ENCODE measurements around the gene CCM2.

Gene CCM2

GRCh38 chr7:44971902-44972441, 28.0 kb upstream of the CCM2 start:
- Histone ChIP-seq H3K27ac (peak overlapping the region in 3 of 11 experiments; percentile 11 to 40 (median 26); a peak in 3 of 22 replicates), H4K20me1 (peaks cover 0 to 85% (median 4%) of the 10 kb centered on the region in 11 experiments; a peak in 7 of 22 replicates), H3K36me3 (peaks cover 13 to 98% (median 77%) of the 10 kb centered on the region in 11 experiments; a peak in 21 of 22 replicates), H3K4me3 (no peak overlapping the region), H3K4me1 (peaks cover 33 to 72% (median 58%) of the 10 kb centered on the region in 10 experiments), H3K9me3 (replicated peaks in 1 of 11) (no peaks in the 10 kb centered on the region), H3K27me3 (no peaks in the 10 kb centered on the region), H3K4me2 (no peak overlapping the region; a peak in 1 of 22 replicates), H3K9ac (peak overlapping the region in 3 of 11 experiments; percentile 25 to 90 (median 35); a peak in 4 of 22 replicates)
- no peak for TF ChIP-seq Cebpa-rat (IDR thresholded peaks at IDR 0.05)

DNA sequence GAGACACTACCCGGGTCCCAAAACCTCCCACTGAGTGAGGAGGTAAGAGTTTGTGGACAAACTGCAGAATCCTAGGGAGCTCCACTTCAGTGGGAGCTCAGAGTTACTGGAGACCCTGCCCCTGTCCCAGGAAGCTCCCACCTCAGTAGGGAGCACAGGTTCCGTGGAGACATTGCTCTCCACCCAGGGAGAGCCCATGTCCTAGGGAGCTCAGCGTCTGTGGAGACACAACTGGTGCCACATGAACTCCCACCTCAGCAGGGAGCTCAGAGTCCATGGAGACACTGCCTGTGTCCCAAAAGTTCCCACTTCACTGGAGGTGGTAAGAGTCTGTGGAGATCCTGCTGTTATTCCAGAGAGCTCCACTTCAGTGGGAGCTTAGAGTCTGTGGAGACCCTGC, 27.4 kb upstream of the CCM2 start:
- peaks cover 13 to 92% (median 72%) of the 10 kb centered on the region in 11 experiments; a peak in 21 of 22 replicates for H3K36me3 ChIP-seq
- H4K20me1 ChIP-seq: peaks cover 0 to 79% (median 4%) of the 10 kb centered on the region in 11 experiments; a peak in 7 of 22 replicates

GRCh38 chr7:44973610-44974401, 26.2 kb upstream of the CCM2 start:
- Histone ChIP-seq H3K4me2 (peak overlapping the region in 6 of 11 experiments; percentile 7 to 98 (median 90); a peak in 7 of 22 replicates), H3K4me1 (peaks cover 51 to 88% (median 76%) of the 10 kb centered on the region in 10 experiments), H3K4me3 (no peak overlapping the region), H3K9me3 (replicated peaks in 1 of 11) (no peaks in the 10 kb centered on the region), H3K27me3 (no peaks in the 10 kb centered on the region), H3K27ac (peak overlapping the region; percentile 18 to 93 (median 37); a peak in 16 of 22 replicates), H3K36me3 (peaks cover 13 to 80% (median 66%) of the 10 kb centered on the region in 11 experiments; a peak in 21 of 22 replicates), H3K9ac (peak overlapping the region in 7 of 11 experiments; percentile 9 to 90 (median 36); a peak in 7 of 22 replicates), H4K20me1 (peaks cover 0 to 72% (median 4%) of the 10 kb centered on the region in 11 experiments; a peak in 7 of 22 replicates)
- no peak for TF ChIP-seq Cebpa-rat (IDR thresholded peaks at IDR 0.05)

More for the DNA sequence above, 27.4 kb upstream of the CCM2 start:
- H3K4me3 ChIP-seq: no peak overlapping the region
- no peak for TF ChIP-seq Cebpa-rat (IDR thresholded peaks at IDR 0.05)
- H3K27me3 ChIP-seq: no peaks in the 10 kb centered on the region
- peaks cover 38 to 76% (median 64%) of the 10 kb centered on the region in 10 experiments for H3K4me1 ChIP-seq
- H3K9ac ChIP-seq: peak overlapping the region in 5 of 11 experiments; percentile 16 to 90 (median 35); a peak in 3 of 22 replicates
- peak overlapping the region in 5 of 11 experiments; percentile 2 to 40 (median 26); a peak in 5 of 22 replicates for H3K27ac ChIP-seq
- no peaks in the 10 kb centered on the region for H3K9me3 ChIP-seq (replicated peaks in 1 of 11)
- H3K4me2 ChIP-seq: no peak overlapping the region

DNA sequence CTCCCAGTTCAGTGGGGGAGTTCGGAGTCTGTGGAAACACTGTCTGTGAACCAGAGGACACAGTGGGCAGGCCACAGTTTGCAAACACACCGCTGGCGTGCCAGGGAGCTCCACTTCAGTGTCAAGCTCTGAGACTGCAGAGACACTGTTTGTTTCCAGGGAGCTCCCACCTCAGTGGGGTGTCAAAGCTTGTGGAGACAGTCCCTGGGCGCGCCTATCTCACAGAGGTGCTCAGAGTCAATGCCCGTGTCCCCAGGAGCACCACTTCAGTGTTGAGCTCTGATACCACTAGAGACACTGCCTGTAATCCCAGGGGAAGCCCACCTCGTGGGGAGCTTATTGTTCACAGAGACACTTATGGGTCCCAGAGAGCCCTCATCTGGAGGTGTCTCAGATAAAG, 25.5 kb upstream of the CCM2 start:
- Histone ChIP-seq H3K4me1 (peaks cover 58 to 93% (median 82%) of the 10 kb centered on the region in 10 experiments), H3K4me2 (peak overlapping the region in 7 of 11 experiments; percentile 3 to 98 (median 85); a peak in 8 of 22 replicates)

DNA sequence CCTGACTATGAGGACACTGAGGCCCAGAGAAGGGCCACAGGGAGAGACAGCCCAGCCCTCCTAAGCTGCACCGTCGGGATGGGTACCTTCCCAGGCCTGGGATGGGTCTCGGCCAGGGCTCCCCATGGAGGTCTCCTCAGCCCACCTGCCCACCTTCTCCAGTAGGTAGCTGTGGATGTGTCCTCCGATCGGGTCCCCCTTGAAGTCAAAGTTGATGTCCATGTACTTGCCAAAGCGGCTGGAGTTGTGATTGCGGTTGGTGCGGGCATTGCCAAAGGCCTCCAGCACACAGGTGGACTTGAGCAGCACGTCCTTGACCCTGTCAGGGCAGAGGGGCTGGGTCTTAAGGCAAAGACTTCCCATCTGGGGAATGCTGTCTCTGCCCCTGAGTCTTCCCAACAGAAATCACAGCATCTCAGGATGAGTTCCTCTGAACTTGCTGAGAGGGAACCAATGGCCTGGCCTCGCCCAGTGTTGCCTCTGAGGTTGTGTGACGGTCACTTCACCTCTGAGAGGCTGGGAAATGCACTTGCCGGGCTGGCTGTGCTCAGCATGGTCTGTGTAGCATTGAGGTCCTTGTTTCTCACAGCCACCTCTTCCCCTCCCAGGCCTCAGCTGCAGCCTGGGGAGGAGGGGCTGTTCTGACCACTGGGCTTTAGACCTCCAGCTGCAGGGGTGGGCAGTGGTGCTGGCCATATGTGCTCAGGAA, 24.5 kb upstream of the CCM2 start:
- peaks cover 13 to 66% (median 57%) of the 10 kb centered on the region in 11 experiments; a peak in 21 of 22 replicates for H3K36me3 ChIP-seq
- H3K27ac ChIP-seq: peak overlapping the region in 9 of 11 experiments; percentile 77 to 93 (median 84); a peak in 14 of 22 replicates
- H3K4me1 ChIP-seq: peaks cover 67 to 92% (median 84%) of the 10 kb centered on the region in 10 experiments
- H3K4me2 ChIP-seq: peak overlapping the region in 10 of 11 experiments; percentile 85 to 100 (median 95); a peak in 16 of 22 replicates
- H4K20me1 ChIP-seq: peaks cover 0 to 57% (median 5%) of the 10 kb centered on the region in 11 experiments; a peak in 9 of 22 replicates
- H3K4me3 ChIP-seq: peak overlapping the region in 2 of 10 experiments; percentile 66 to 74; a peak in 3 of 20 replicates
- TF ChIP-seq Cebpa-rat (IDR thresholded peaks at IDR 0.05): no peak
- no peaks in the 10 kb centered on the region for H3K9me3 ChIP-seq (replicated peaks in 1 of 11)
- H3K27me3 ChIP-seq: no peaks in the 10 kb centered on the region
- H3K9ac ChIP-seq: peak overlapping the region in 9 of 11 experiments; percentile 9 to 90 (median 81); a peak in 11 of 22 replicates

More for the DNA sequence above, 25.5 kb upstream of the CCM2 start:
- no peak overlapping the region for H3K4me3 ChIP-seq
- H3K9me3 ChIP-seq (replicated peaks in 1 of 11): no peaks in the 10 kb centered on the region
- H3K27ac ChIP-seq: peak overlapping the region in 10 of 11 experiments; percentile 18 to 93 (median 28); a peak in 14 of 22 replicates
- peaks cover 13 to 75% (median 63%) of the 10 kb centered on the region in 11 experiments; a peak in 21 of 22 replicates for H3K36me3 ChIP-seq
- no peak for TF ChIP-seq Cebpa-rat (IDR thresholded peaks at IDR 0.05)
- H4K20me1 ChIP-seq: peaks cover 0 to 67% (median 4%) of the 10 kb centered on the region in 11 experiments; a peak in 9 of 22 replicates
- no peaks in the 10 kb centered on the region for H3K27me3 ChIP-seq
- H3K9ac ChIP-seq: peak overlapping the region in 8 of 11 experiments; percentile 9 to 90 (median 35); a peak in 8 of 22 replicates

GRCh38 chr7:44976040-44976745, 23.8 kb upstream of the CCM2 start:
- Histone ChIP-seq H3K27ac (peak overlapping the region; percentile 12 to 93 (median 84); a peak in 21 of 22 replicates), H3K9ac (peak overlapping the region in 9 of 11 experiments; percentile 63 to 90 (median 81); a peak in 17 of 22 replicates), H3K27me3 (no peaks in the 10 kb centered on the region), H3K4me2 (peak overlapping the region; percentile 85 to 100 (median 94)), H3K36me3 (peaks cover 13 to 59% (median 52%) of the 10 kb centered on the region in 11 experiments; a peak in 21 of 22 replicates), H4K20me1 (peaks cover 0 to 50% (median 10%) of the 10 kb centered on the region in 11 experiments; a peak in 14 of 22 replicates), H3K4me1 (peaks cover 72 to 92% (median 86%) of the 10 kb centered on the region in 10 experiments), H3K9me3 (replicated peaks in 1 of 11) (no peaks in the 10 kb centered on the region), H3K4me3 (peak overlapping the region in 4 of 10 experiments; percentile 66 to 82 (median 72); a peak in 6 of 20 replicates)
- no peak for TF ChIP-seq Cebpa-rat (IDR thresholded peaks at IDR 0.05)

DNA sequence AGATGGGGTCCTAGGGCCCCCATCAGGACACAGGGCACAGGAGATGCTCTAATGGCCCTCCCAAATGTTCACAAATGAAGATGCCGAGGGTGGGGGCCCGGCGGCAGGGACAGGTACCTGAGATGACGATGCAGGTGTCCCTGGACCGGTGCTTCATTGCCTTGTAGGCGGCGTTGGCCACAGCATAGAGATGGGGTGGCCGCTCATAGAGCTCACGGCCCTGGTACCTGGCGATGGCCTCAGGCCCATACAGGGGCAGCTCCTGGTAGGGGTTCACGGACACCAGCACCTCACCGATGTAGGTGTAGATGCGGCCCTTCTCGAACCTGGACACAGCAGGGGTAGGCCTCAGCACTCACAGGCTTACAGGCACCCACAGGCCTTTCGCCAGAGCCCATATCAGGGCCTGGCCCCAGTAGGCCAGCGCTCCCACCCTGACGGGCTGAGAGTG, 23.2 kb upstream of the CCM2 start:
- Histone ChIP-seq H3K9ac (peak overlapping the region; percentile 63 to 90 (median 77); a peak in 21 of 22 replicates), H3K36me3 (peaks cover 16 to 59% (median 53%) of the 10 kb centered on the region in 11 experiments), H3K27ac (peak overlapping the region; percentile 77 to 93 (median 88); a peak in 21 of 22 replicates), H3K4me3 (peak overlapping the region in 6 of 10 experiments; percentile 50 to 82 (median 68); a peak in 11 of 20 replicates), H4K20me1 (peaks cover 0 to 44% (median 11%) of the 10 kb centered on the region in 11 experiments; a peak in 15 of 22 replicates), H3K27me3 (no peaks in the 10 kb centered on the region), H3K4me1 (peaks cover 78 to 92% (median 88%) of the 10 kb centered on the region in 10 experiments), H3K4me2 (peak overlapping the region; percentile 85 to 100 (median 94)), H3K9me3 (replicated peaks in 1 of 11) (no peaks in the 10 kb centered on the region)
- TF ChIP-seq Cebpa-rat (IDR thresholded peaks at IDR 0.05): no peak

All from BLaER1 treated with 17β-estradiol and CSF1 and Interleukin-3, amounts not matched to agents 10 nM and 100 nM (cell line).